Activated CD8-positive, alpha-beta memory T cell treated with anti-CD3 and anti-CD28 coated beads for 36 hours (primary cell): ENCODE data around the gene NPLOC4. TPM values are rescaled to one million over a fixed set of nuclear protein-coding genes. Genes with fewer than 3 reads are reported as not detected.
"Not testable (repeated sequence)": the region's sequence is repeated elsewhere in the genome, so short reads cannot be mapped to it uniquely, and the experiment has no call there.

Experiments used
- CTCF ChIA-PET: fragments of 350-600 bp; sonication (Branson Sonifier 250); formaldehyde crosslinking; loops from one replicate; lab custom pipeline; 2021; ENCODE audit warnings: antibody characterized with exemption; lab: Charles Lee
- POLR2A ChIA-PET: fragments of 350-600 bp; sonication (Branson Sonifier 250); formaldehyde crosslinking; loops from one replicate; lab custom pipeline; 2021; ENCODE audit warnings: antibody characterized with exemption; lab: Charles Lee
- total RNA-seq, 2 experiments: library from RNA; stranded (reverse); gene quantifications; one replicate each; pipeline ENCODE4 v1.2.3, GENCODE V29; 2021

Gene NPLOC4
- total RNA-seq, 2 experiments from 2014 or later, result 114 to 119 TPM

- ChIA-PET CTCF (interaction anchor here (0.7 kb wide), 1 partner anchor 21 kb away, joined by 3 read pairs; no protein-coding TSS in a partner anchor), POLR2A (interaction anchor here (0.8 kb wide), 1 partner anchor 13 kb away, joined by 3 read pairs; no protein-coding TSS in a partner anchor)
These were observed 28.8 kb downstream of the NPLOC4 start for GRCh38 chr17:81608082-81608481.

DNA sequence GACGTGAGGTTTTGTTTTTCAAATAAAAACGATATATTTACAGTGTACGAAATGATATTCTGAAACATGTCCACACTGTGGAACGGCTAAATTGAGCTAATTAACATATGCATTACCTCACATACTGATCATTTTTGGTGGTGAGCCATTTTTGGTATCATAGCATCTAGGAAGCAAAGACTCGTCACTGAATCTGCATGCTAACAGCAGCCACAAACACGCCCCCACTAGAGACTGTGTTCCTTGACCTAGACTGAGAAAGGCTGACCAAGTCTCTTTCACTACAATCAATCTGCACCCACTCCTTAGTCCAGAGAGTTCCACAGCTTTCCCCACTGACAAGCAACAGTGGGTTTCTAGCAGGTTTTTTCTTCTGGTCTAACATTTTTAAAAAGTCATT lies 29.5 kb downstream of the NPLOC4 start:
- ChIA-PET CTCF (interaction anchor here (0.5 to 0.7 kb wide), 2 partner anchors 20 to 530 kb away, joined by 3 read pairs; no protein-coding TSS in a partner anchor), POLR2A (interaction anchor here (0.7 to 0.8 kb wide), 2 partner anchors 12 to 245 kb away, joined by 3 read pairs; no protein-coding TSS in a partner anchor)

- POLR2A ChIA-PET, result no interaction called here
- CTCF ChIA-PET, result no interaction called here
These were observed 32.9 kb downstream of the NPLOC4 start for GRCh38 chr17:81603846-81604610.

- CTCF ChIA-PET, result interaction anchor here (0.8 to 2.1 kb wide), 9 partner anchors 8 to 68 kb away, joined by 3 to 6 read pairs (median 3); partner anchors contain the start of genes NPLOC4 and TSPAN10
- POLR2A ChIA-PET, result no interaction called here
These were observed 35.3 kb downstream of the NPLOC4 start for GRCh38 chr17:81601525-81602120.

GRCh38 chr17:81599719-81600486 lies 37.0 kb downstream of the NPLOC4 start:
- POLR2A ChIA-PET, result no interaction called here

DNA sequence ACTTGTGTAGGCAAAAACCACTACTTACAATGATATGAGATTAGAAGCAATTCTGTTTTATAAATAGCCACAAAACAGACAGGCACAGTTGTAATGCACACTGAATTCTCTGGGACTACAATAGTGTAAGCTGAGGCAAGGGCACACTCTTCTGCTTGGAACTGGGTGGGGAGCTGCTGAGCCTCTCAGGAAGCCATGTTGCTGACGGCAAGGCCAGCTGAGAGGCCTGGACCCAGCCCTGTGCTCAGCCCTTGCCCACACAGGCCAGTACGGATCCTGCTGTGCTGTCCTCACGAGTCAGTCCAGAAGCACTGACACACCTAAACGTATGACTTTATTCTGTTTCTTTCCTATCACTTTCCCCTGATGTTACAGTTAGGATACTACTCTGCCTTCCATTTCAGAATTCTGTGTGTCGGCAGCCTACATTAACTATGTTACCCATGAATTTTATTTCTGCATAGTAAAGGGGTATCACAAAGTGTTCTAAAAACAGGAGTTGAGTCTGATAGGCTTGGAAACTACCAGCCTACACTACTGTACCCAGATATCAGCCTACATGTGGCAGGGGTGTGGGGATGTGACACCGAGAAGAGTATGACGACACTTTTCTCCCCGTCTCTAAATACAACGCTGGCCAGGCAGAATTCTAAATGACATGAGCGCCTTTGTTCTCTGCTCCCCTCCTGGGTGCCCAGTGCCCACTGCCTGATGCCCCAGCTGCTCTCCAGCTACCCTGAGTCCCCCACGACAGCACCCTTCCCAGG lies 43.6 kb downstream of the NPLOC4 start:
- ChIA-PET CTCF (interaction anchor here (1.5 kb wide), 1 partner anchor 9 kb away, joined by 3 read pairs; no protein-coding TSS in a partner anchor), POLR2A (no interaction called here)

More at GRCh38 chr17:81599719-81600486, 37.0 kb downstream of the NPLOC4 start:
- CTCF ChIA-PET, result interaction anchor here (2.0 kb wide), 1 partner anchor 16 kb away, joined by 6 read pairs; no protein-coding TSS in a partner anchor

DNA sequence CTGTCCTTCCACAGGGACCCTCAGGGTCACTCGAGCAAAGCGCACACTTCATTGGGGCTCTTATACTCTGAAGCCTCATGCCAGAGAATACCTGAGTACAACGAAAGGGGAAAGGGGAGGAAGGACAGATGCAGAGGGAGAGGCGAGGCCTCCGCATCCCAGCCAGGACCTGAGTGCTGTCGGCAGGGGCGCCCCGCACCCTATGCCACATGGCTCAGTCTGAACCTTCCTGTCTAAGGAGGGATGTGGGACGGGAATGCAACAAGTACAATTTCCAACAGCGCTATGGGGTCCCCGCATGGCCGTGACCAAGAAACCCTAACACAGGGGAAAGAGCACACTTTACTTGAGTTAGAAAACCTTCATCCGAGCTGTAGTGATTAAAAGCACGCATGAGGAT lies 44.9 kb downstream of the NPLOC4 start:
- POLR2A ChIA-PET, result no interaction called here
- CTCF ChIA-PET, result no interaction called here

DNA sequence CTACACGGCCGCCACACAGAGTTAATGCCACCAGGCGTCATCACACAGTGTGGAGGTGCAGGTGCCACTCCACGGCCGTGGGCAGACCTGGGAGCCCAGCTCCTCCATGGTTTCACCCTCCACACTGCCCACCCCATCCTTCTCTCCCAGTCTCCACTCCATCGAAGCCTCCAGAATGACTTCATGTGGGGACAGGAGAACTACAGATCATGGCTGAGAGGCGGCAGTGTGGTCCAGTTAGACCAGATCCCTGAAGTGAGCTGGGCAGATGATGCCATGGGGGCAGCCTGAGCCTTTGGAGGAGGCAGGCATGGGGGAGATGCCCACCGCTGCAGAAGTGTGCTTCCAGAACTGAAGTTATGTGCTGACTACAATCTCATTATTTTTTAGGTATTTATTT lies 46.8 kb downstream of the NPLOC4 start:
- CTCF ChIA-PET, result no interaction called here
- POLR2A ChIA-PET, result no interaction called here

- ChIA-PET CTCF (no interaction called here), POLR2A (no interaction called here)
These were observed 47.3 kb downstream of the NPLOC4 start for GRCh38 chr17:81589612-81590011.

- CTCF ChIA-PET, result no interaction called here
- POLR2A ChIA-PET, result no interaction called here
These were observed 50.8 kb downstream of the NPLOC4 start for GRCh38 chr17:81586096-81586495.

GRCh38 chr17:81584771-81585170 lies 52.1 kb downstream of the NPLOC4 start:
- CTCF ChIA-PET, result not testable (repeated sequence)
- POLR2A ChIA-PET, result interaction anchor here (0.5 kb wide), 1 partner anchor 1119 kb away, joined by 4 read pairs; no protein-coding TSS in a partner anchor

DNA sequence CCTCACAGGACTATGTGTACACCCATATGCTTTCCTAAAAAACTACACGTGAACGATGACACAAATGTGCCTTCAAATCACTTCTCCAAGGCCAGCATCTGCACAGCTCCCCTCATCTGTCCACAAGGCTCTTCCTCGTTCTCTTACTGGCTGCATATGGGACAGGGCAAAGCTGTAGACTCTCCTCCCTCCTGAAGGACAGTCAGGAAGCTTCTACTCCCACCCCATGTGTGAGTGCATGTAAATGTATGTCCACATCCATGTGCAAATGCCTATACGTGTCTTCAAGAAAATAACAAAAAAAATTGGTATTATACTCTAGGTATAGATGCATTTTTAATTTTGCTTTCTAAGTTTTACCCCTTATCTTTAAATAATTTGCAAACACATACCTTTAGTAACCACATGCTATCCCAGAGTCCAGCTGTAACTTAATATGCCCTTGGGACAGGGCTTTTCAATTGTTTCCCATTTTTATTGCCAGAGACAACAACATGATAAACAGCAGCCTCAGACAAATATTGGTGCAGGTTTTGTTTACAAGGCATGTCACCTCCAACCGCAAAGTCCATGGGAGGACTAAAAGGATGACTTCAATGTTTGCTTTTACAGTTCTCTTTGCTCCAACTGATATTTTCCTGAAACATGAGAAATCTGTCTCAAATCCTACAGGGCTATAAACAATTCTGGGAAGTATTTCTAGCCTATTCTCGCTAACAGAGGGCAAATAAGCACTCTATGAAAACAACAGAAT lies 53.1 kb downstream of the NPLOC4 start:
- CTCF ChIA-PET, result interaction anchor here (0.9 kb wide), 1 partner anchor 15 kb away, joined by 3 read pairs; no protein-coding TSS in a partner anchor
- POLR2A ChIA-PET, result no interaction called here

GRCh38 chr17:81582749-81583148 lies 54.2 kb downstream of the NPLOC4 start:
- POLR2A ChIA-PET, result no interaction called here
- CTCF ChIA-PET, result interaction anchor here (1.2 kb wide), 1 partner anchor 9 kb away, joined by 3 read pairs; no protein-coding TSS in a partner anchor

- POLR2A ChIA-PET, result no interaction called here
- CTCF ChIA-PET, result interaction anchor here (1.2 kb wide), 1 partner anchor 9 kb away, joined by 3 read pairs; no protein-coding TSS in a partner anchor
These were observed 54.6 kb downstream of the NPLOC4 start for GRCh38 chr17:81582341-81582740.

DNA sequence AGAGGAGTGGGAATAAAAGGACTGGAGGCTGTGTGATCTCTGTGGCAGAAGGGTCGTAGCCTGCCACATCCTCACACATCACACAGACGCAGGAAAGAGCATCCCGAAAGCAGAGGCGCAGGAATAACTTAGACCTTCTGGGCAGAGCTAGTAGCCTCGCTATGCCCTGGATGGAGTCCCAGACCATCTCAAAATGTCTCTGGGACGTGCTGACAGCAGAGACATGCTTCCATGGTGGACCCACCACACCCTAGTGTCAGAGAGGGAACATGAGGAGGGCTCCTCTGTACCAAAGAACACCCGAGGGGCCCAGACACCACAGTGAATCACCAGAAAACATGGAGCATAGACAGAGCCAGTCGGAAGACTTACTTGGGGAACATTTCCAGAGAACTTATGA lies 55.2 kb downstream of the NPLOC4 start:
- POLR2A ChIA-PET, result no interaction called here
- CTCF ChIA-PET, result interaction anchor here (1.2 kb wide), 1 partner anchor 8 kb away, joined by 3 read pairs; no protein-coding TSS in a partner anchor

- ChIA-PET POLR2A (no interaction called here), CTCF (no interaction called here)
These were observed 56.4 kb downstream of the NPLOC4 start for GRCh38 chr17:81580481-81580880.

DNA sequence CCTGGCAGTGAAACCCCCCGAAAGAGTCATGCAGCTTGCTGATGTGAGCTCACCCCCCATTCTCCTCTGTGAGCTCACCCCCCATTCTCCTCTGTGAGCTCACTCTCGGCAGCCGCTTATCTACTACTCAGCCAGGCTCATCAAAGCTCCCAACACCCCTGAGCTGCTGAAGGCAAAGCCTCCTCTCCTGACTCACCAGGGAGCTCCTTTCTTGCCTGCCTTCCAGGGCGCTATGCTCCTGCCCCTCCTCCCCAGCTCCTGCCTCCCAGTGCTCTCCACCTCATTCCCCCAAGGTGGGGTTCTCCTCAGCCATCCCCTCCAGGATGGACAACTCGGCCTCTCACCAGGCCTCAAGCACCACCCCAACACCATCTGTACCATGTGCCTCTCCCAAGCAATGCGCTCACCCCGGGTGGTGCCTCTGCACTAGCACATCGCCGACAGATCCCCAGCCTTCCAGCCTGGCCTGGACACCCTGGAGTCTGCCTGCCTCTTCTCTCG lies 57.0 kb downstream of the NPLOC4 start:
- ChIA-PET CTCF (no interaction called here), POLR2A (interaction anchor here (0.5 kb wide), 1 partner anchor 61 kb away, joined by 3 read pairs; no protein-coding TSS in a partner anchor)
